HFF-Myc (cell line): ENCODE data around the gene IMMP2L.

Experiments
- DNase-seq: peaks from one replicate; pipeline ENCODE4 v3.0.0-alpha.2; 2011; ENCODE audit warnings: low read depth; ENCODE audit errors: extremely low read depth
- H3K4me3 ChIP-seq: replicated peaks from 2 replicates; pipeline ENCODE4 v1.5.1; 2011; ENCODE audit warnings: low read depth, mild to moderate bottlenecking, control low read depth, low read length
- CTCF ChIP-seq: IDR thresholded peaks from 2 replicates; pipeline ENCODE4 v1.5.1; 2012; ENCODE audit warnings: mild to moderate bottlenecking, low read depth, low read length, control low read depth; ENCODE audit errors: missing control alignments

Gene IMMP2L

GRCh38 chr7:111006040-111006439 lies 556.3 kb downstream of the IMMP2L start:
- no peak overlapping the region for H3K4me3 ChIP-seq
- no peak for TF ChIP-seq CTCF
- no peak for DNase-seq

- DNase-seq, result no peak
- TF ChIP-seq CTCF, result no peak
- H3K4me3 ChIP-seq, result no peak overlapping the region
Observed at GRCh38 chr7:111005445-111005844, 556.8 kb downstream of the IMMP2L start.

- H3K4me3 ChIP-seq, result no peak overlapping the region
- DNase-seq, result no peak
- no peak for TF ChIP-seq CTCF
Observed at GRCh38 chr7:111004310-111004901, 557.9 kb downstream of the IMMP2L start.

GRCh38 chr7:111003883-111004282 lies 558.4 kb downstream of the IMMP2L start:
- DNase-seq, result no peak
- no peak for TF ChIP-seq CTCF
- no peak overlapping the region for H3K4me3 ChIP-seq

- no peak for TF ChIP-seq CTCF
Observed at GRCh38 chr7:110994028-110994967, 568.0 kb downstream of the IMMP2L start.

GRCh38 chr7:110988890-110989501 lies 573.3 kb downstream of the IMMP2L start:
- no peak for DNase-seq
- TF ChIP-seq CTCF, result no peak
- H3K4me3 ChIP-seq, result no peak overlapping the region

More at GRCh38 chr7:110994028-110994967, 568.0 kb downstream of the IMMP2L start:
- no peak for DNase-seq
- H3K4me3 ChIP-seq, result no peak overlapping the region
